Neural cell (in vitro differentiated cells): Measurements from ENCODE around the gene ZNF850. TPM values are rescaled to one million over a fixed set of nuclear protein-coding genes. Genes with fewer than 3 reads are reported as not detected.

ENCODE experiments used
- H2AFZ ChIP-seq: fragments of 200-600, 300-800 bp; sonication (generic), shearing (Covaris generic); 2 replicates; pipeline ENCODE4 v1.6.0; 2014; ENCODE audit warnings: low read depth, mild to moderate bottlenecking, antibody characterized with exemption, low read length, moderate library complexity
- H3F3A ChIP-seq: fragments of 200-600 bp; shearing (Covaris generic); 2 replicates; pipeline ENCODE4 v1.6.1; 2016; ENCODE audit warnings: mild to moderate bottlenecking, moderate library complexity, mixed read lengths, antibody characterized with exemption, low read length; ENCODE audit not compliant: insufficient read depth, poor library complexity, severe bottlenecking
- H3K27ac ChIP-seq: fragments of 200-600, 300-800 bp; sonication (generic), shearing (Covaris generic); 2 replicates; pipeline ENCODE4 v1.5.1; 2014; ENCODE audit warnings: mild to moderate bottlenecking, low read length, moderate library complexity
- H3K27me3 ChIP-seq: fragments of 300-800, 200-600 bp; sonication (generic), shearing (Covaris generic); 2 replicates; pipeline ENCODE4 v1.6.0; 2014; ENCODE audit warnings: mild to moderate bottlenecking, low read depth, low read length, moderate library complexity; ENCODE audit not compliant: insufficient read depth
- H3K36me3 ChIP-seq: fragments of 300-800, 200-600 bp; sonication (generic), shearing (Covaris generic); 2 replicates; pipeline ENCODE4 v1.5.1; 2014; ENCODE audit warnings: mild to moderate bottlenecking, antibody characterized with exemption, low read length, moderate library complexity; ENCODE audit not compliant: insufficient read depth
- H3K4me2 ChIP-seq: fragments of 300-800, 200-600 bp; sonication (generic), shearing (Covaris generic); 2 replicates; pipeline ENCODE4 v1.6.0; 2014; ENCODE audit warnings: mild to moderate bottlenecking, low read length
- H3K4me3 ChIP-seq: fragments of 300-800, 200-600 bp; sonication (generic), shearing (Covaris generic); 2 replicates; pipeline ENCODE4 v1.5.1; 2014; ENCODE audit warnings: mild to moderate bottlenecking, low read length, moderate library complexity
- H3K79me2 ChIP-seq: fragments of 200-600 bp; shearing (Covaris generic); replicated peaks from 2 replicates; pipeline ENCODE4 v1.6.0; 2014; ENCODE audit warnings: mild to moderate bottlenecking, low read length, moderate library complexity; ENCODE audit not compliant: insufficient read depth
- H3K9ac ChIP-seq: fragments of 300-800, 200-600 bp; sonication (generic), shearing (Covaris generic); 2 replicates; pipeline ENCODE4 v1.6.1; 2016; ENCODE audit warnings: mild to moderate bottlenecking, low read length, mixed read lengths
- H3K9me2 ChIP-seq: fragments of 200-600 bp; shearing (Covaris generic); 2 replicates; pipeline ENCODE4 v1.6.1; 2016; ENCODE audit warnings: mild to moderate bottlenecking, low read length, mixed read lengths; ENCODE audit not compliant: insufficient read depth
- H3K9me3 ChIP-seq: fragments of 200-600, 300-800 bp; sonication (generic), shearing (Covaris generic); 2 replicates; pipeline ENCODE4 v1.6.1; 2016; ENCODE audit warnings: mild to moderate bottlenecking, mixed run types, low read length, moderate library complexity, mixed read lengths
- H4K20me1 ChIP-seq: fragments of 200-600 bp; shearing (Covaris generic); 2 replicates; pipeline ENCODE4 v1.6.1; 2016; ENCODE audit warnings: mild to moderate bottlenecking, mixed run types; ENCODE audit not compliant: insufficient read depth
- CTCF ChIP-seq: fragments of 450-650 bp; IDR thresholded peaks from 2 replicates; pipeline ENCODE4 v1.5.1; 2014; ENCODE audit warnings: antibody characterized with exemption, mild to moderate bottlenecking, moderate library complexity; ENCODE audit not compliant: poor library complexity, severe bottlenecking
- EP300 ChIP-seq: fragments of 450-650 bp; conservative IDR thresholded peaks from 2 replicates; pipeline ENCODE4 v1.6.1; 2014; ENCODE audit warnings: antibody characterized with exemption, mild to moderate bottlenecking, moderate library complexity; ENCODE audit not compliant: poor library complexity, severe bottlenecking
- EZH2 ChIP-seq: fragments of 200-600, 300-800 bp; shearing (Covaris generic), sonication (generic); IDR thresholded peaks from 2 replicates; pipeline ENCODE4 v1.6.1; 2014; ENCODE audit warnings: antibody characterized with exemption, low read length, borderline replicate concordance, mild to moderate bottlenecking; ENCODE audit not compliant: insufficient read depth, poor library complexity, severe bottlenecking
- MXI1 ChIP-seq: fragments of 450-650 bp; conservative IDR thresholded peaks from 2 replicates; pipeline ENCODE4 v1.6.1; 2014; ENCODE audit warnings: antibody characterized with exemption, mild to moderate bottlenecking; ENCODE audit not compliant: poor library complexity, severe bottlenecking
- POLR2AphosphoS5 ChIP-seq: IDR thresholded peaks from 2 replicates; pipeline ENCODE4 v1.6.1; 2012
- RAD21 ChIP-seq: fragments of 450-650 bp; conservative IDR thresholded peaks from 2 replicates; pipeline ENCODE4 v1.6.1; 2014; ENCODE audit warnings: antibody characterized with exemption, mild to moderate bottlenecking, moderate library complexity
- SMC3 ChIP-seq: fragments of 450-650 bp; conservative IDR thresholded peaks from 2 replicates; pipeline ENCODE4 v1.6.1; 2014; ENCODE audit warnings: antibody characterized with exemption, mild to moderate bottlenecking, moderate library complexity; ENCODE audit not compliant: poor library complexity
- TAF1 ChIP-seq: IDR thresholded peaks from 2 replicates; pipeline ENCODE4 v1.6.1; 2012; ENCODE audit warnings: low read depth
- polyA plus RNA-seq: library from polyadenylated mRNA; depleted of rRNA; stranded (reverse); fragments of >200 nt; gene quantifications from 2 replicates; pipeline ENCODE4 v1.2.3, GENCODE V29; 2014
- TF ChIP-seq, protein P1 (sequence below): IDR thresholded peaks from 2 replicates; pipeline ENCODE4 v1.6.1; 2012; ENCODE audit warnings: borderline replicate concordance

ZNF850 gene
- polyA plus RNA-seq, 1 donor from 2014 or later: 1.0 TPM

DNA sequence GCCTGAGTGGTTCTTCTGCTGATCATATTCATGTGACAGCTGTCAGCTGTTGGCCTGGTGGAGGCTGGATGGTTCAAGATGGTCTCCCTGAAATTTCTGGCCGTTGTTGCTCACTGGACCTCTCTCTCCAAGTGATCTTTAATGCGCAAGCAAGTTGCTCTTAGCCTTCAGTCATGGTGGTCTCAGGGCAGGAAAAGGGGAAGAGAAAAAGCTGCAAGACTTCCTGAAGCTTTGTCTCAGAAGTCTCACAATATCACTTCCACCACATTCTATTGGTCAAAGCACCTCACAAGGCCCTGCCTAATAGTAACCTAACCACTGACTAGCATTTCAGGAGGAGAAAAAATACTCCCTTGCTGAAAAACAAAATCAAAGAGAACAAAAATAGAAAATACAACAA, 86.8 kb downstream of the ZNF850 start:
- H3K36me3 ChIP-seq: peaks cover 8% of the 10 kb centered on the region
- no peak overlapping the region for H3K9ac ChIP-seq
- no peak for TF ChIP-seq EZH2
- TF ChIP-seq SMC3: no peak
- TF ChIP-seq POLR2AphosphoS5: no peak
- no peak for TF ChIP-seq CTCF
- no peak for TF ChIP-seq RAD21
- TF ChIP-seq, protein P1, sequence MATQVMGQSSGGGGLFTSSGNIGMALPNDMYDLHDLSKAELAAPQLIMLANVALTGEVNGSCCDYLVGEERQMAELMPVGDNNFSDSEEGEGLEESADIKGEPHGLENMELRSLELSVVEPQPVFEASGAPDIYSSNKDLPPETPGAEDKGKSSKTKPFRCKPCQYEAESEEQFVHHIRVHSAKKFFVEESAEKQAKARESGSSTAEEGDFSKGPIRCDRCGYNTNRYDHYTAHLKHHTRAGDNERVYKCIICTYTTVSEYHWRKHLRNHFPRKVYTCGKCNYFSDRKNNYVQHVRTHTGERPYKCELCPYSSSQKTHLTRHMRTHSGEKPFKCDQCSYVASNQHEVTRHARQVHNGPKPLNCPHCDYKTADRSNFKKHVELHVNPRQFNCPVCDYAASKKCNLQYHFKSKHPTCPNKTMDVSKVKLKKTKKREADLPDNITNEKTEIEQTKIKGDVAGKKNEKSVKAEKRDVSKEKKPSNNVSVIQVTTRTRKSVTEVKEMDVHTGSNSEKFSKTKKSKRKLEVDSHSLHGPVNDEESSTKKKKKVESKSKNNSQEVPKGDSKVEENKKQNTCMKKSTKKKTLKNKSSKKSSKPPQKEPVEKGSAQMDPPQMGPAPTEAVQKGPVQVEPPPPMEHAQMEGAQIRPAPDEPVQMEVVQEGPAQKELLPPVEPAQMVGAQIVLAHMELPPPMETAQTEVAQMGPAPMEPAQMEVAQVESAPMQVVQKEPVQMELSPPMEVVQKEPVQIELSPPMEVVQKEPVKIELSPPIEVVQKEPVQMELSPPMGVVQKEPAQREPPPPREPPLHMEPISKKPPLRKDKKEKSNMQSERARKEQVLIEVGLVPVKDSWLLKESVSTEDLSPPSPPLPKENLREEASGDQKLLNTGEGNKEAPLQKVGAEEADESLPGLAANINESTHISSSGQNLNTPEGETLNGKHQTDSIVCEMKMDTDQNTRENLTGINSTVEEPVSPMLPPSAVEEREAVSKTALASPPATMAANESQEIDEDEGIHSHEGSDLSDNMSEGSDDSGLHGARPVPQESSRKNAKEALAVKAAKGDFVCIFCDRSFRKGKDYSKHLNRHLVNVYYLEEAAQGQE: no peak
- TF ChIP-seq EP300: no peak
- TF ChIP-seq MXI1: no peak
- TF ChIP-seq TAF1: no peak
- H3K79me2 ChIP-seq: peaks cover 24% of the 10 kb centered on the region
- no peaks in the 10 kb centered on the region for H3K9me2 ChIP-seq
- H3K4me2 ChIP-seq: no peak overlapping the region
- H3K4me3 ChIP-seq: peak overlapping the region; percentile 99
- no peaks in the 10 kb centered on the region for H4K20me1 ChIP-seq
- no peaks in the 10 kb centered on the region for H3F3A ChIP-seq
- no peaks in the 10 kb centered on the region for H3K9me3 ChIP-seq
- no peak overlapping the region for H2AFZ ChIP-seq
- H3K27me3 ChIP-seq: no peaks in the 10 kb centered on the region
- H3K27ac ChIP-seq: no peak overlapping the region

DNA sequence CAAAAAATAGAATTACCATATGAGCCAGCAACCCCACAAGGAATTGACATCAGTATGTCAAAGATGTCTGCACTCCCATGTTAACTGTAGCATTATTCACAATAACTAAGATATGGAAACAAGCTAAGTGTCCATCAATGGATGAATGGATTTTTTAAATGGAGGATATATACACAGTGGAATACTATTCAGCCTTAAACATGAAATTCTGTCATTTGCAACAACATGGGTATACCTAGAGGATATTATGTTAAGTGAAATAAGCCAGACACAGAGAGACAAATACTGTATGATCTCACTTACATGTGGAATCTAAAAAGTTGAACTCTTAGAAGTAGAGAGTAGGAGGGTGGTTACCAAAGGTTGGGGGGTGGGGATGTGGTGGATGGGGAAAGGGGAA, 93.2 kb downstream of the ZNF850 start:
- Histone ChIP-seq H3K9me2 (no peaks in the 10 kb centered on the region), H3K9me3 (no peaks in the 10 kb centered on the region), H3K27me3 (no peaks in the 10 kb centered on the region), H3K9ac (no peak overlapping the region), H3F3A (no peaks in the 10 kb centered on the region), H2AFZ (no peak overlapping the region), H3K36me3 (peaks cover 8% of the 10 kb centered on the region), H3K27ac (no peak overlapping the region), H3K79me2 (no peaks in the 10 kb centered on the region), H3K4me2 (no peak overlapping the region), H3K4me3 (no peak overlapping the region), H4K20me1 (no peaks in the 10 kb centered on the region)
- TF ChIP-seq TAF1 (no peak), CTCF (no peak), EZH2 (no peak)
